Breast epithelium (tissue), 3 donors: ENCODE measurements around the gene CD302.

Source experiments
- CTCF ChIP-seq, 3 donors: fragments of 450-650 bp; IDR thresholded peaks; one replicate each; pipeline ENCODE4 v1.5.1; 2016 to 2017; ENCODE audit warnings: antibody characterized with exemption in 3 of 3, mild to moderate bottlenecking in 3 of 3, moderate library complexity in 3 of 3
- POLR2A ChIP-seq: fragments of 450-650 bp; IDR thresholded peaks from one replicate; pipeline ENCODE4 v1.6.1; 2016; ENCODE audit warnings: antibody characterized with exemption, mild to moderate bottlenecking, moderate library complexity
- POLR2AphosphoS5 ChIP-seq, 3 donors: sonication (generic); formaldehyde crosslinking; IDR thresholded peaks; one replicate each; pipeline ENCODE4 v1.6.1; 2017; ENCODE audit warnings: antibody characterized with exemption in 3 of 3

GRCh38 chr2:159760326-159760725 is 37.7 kb downstream of the CD302 start:
- TF ChIP-seq CTCF (IDR thresholded peaks at IDR 0.05) (no peak), POLR2AphosphoS5 (IDR thresholded peaks at IDR 0.05) (no peak), POLR2A (no peak)
